Fibroblast of skin of scalp (primary cell): ENCODE data around the gene POLR1D. TPM values are rescaled to one million over a fixed set of nuclear protein-coding genes. Genes with fewer than 3 reads are reported as not detected.

Experiments
- DNase-seq: peaks from one replicate; pipeline ENCODE4 v3.0.0-alpha.2; 2013
- polyA plus RNA-seq, 2 experiments: library from polyadenylated mRNA; unstranded; fragments of 120-200 nt; gene quantifications; one replicate each; pipeline ENCODE4 v1.2.1, GENCODE V29; 2013; ENCODE audit not compliant: insufficient read length in 2 of 2

Gene POLR1D, protein sequence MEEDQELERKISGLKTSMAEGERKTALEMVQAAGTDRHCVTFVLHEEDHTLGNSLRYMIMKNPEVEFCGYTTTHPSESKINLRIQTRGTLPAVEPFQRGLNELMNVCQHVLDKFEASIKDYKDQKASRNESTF
- polyA plus RNA-seq (2013, experiment 1 of 2; ENCODE audit: insufficient read length) = 110 TPM
- polyA plus RNA-seq (2013, experiment 2 of 2; ENCODE audit: insufficient read length) = 107 TPM

DNA sequence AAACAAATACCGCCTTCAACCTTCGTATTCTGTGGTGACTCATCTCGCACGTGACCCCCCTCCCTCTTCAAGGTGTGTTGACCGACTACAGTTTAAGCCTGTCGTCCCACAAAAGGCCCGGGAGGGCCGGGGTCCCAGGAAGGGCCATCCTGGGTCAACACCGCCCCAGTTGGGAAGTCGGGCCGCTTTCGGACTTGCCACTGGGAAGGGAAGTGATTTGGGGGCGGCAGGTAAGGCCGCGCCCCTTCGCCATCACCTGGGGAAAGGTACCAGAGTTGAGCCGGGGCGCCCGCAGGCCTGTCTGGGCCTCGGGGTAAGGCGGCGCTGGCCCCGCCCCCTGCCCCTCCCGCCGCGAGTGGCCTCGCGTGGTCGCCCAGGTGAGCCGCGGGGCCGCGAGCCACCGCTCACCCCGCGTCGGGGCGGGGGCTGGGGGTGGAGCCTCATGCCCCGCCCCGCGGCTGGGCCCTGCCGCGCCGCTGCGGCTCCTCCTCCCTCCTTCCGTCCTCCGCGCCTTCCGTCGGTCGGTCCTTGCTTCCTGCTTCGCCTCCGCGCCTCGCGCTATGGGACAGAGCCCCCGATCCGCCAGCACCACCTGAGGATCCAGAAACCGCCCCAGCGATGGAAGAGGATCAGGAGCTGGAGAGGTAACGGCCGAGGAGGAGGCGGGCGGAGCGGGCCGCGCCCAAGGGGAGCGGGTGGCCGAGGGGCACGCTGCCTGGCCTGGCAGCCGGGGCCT is at the start of gene POLR1D:
POLR1D (plus strand) TSS at position 527 of the 736 bp plus-strand sequence; CDS start at position 619, 92 bp downstream.
- peak; percentile 75 for DNase-seq

DNA sequence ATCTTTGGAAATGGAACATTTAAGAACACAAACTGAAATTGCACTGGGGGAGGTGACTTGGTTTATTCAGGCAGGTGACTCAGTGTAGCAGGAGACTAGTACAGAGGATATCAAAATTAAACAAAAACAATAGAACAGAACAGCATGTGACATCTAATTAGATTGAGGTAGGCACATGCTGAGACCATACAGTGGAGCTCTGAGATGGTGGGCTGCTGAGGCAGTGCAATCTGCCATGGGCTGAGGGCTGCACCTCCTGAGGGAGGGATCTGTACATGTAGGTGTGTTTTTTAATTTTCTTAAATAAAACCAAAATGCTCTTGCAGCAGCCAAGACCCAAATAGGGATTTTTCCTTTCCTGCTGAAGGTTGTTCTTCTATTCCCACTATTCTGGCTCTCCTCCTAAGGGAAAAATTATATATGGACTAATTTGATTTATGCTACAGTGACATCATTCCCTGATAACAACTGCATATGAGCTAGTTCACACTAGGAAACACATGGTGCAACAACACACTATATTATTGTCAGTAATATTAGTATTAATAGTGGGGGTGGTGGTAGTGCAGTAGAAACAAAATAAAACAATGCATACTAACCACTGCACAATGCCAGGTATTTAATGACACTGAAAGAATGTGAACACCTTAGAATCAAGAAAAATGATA is 49.3 kb upstream of the POLR1D start:
- DNase-seq = no peak

DNA sequence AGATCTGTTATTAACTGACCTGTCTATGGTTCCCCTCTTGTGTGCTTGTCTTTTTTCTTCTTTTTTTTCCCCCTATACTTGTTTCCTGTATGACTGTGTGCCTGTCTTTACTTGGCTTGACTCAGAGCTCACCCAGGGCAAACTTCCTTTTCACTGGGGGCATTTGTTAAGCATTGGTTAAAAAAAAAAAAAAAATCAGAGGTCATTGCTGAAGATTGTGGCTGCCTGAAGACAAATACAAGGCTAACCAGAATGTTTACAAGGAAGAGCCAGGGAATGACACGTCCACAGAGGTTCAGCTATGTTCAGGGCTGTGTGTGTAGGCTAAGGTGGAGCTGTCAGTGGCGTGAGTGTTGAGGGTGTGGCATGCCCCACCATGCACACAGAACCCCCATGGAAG is 48.4 kb upstream of the POLR1D start:
- DNase-seq = peak; percentile 10

DNA sequence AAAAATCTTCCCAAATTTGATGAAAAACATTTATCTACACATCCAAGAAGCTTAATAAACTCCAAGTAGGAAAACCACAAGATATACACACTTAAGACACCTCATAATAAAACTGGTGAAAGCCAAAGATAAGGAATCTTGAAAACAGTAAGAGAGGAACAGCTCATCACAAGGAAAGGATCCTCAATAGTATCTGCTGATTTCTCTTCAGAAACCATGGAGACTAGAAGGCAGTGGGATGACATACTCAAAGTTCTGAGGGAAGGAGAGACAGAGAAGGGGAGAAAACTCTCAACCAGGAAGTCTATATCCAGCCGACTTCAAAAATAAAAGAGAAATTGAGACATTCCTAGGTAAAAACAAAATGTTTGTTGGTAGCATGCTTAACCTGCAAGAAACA is 47.0 kb upstream of the POLR1D start:
- no peak for DNase-seq

GRCh38 chr13:27578121-27579030 is 43.3 kb upstream of the POLR1D start:
- DNase-seq = peak; percentile 18

GRCh38 chr13:27583645-27584044 is 38.0 kb upstream of the POLR1D start:
- peak; percentile 28 for DNase-seq

GRCh38 chr13:27587095-27587746 is 34.5 kb upstream of the POLR1D start:
- no peak for DNase-seq

DNA sequence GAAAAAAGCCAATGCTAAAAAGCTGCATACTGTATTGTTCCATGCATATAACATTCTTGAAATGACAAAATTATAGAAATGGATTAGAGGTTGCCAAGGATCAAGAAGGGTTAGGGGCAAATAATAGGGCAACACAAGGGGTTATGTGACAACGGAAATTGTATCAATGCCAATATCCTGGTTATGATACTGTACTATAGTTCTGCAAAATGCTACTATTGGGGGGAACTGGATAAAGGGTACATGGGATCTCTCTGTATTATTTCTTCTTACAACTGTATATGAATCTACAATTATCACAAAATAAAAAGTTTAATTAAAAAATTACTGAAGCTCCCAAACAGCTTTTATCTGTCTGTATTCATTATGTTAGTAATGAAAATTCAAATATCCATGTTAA is 33.3 kb upstream of the POLR1D start:
- DNase-seq = no peak

DNA sequence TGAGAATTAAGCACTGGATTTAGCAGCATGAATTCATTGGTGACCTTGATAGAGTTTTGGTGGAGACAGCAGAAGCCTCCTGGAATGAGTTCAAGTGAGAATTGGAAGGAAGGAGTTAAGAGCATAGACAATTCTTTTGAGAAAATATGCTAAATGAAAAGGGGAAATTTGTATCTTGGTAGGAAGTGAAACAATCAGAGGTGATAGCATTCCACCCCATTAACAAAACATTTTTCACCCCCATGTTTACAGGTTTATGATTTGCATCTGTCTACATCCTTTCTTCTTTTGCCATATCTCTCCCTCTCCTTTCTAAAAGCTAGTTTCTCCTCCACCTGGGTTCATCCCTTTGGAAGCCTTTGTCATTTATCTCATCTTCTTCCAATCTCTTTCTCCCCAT is 28.8 kb upstream of the POLR1D start:
- no peak for DNase-seq

GRCh38 chr13:27593267-27593666 is 28.4 kb upstream of the POLR1D start:
- no peak for DNase-seq

GRCh38 chr13:27595055-27595811 is 26.5 kb upstream of the POLR1D start:
- DNase-seq = no peak

DNA sequence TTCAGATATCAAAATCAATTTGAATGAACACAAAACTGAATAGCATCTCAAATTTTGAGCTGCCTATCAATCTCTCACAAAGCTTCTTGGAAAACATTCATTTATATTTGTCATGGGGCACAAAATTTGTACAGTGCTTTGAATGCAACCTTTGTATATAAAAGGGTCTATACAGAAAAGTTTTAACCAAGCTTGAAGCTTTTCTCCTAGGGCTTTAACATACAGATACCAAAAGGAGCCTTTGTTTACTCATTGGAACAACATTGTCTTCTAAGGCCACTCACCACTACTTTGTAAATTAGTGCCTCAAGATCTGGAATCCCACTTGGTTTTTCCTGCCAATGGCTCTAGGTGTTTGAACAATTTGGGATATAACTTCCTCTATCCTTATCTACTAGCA is 22.6 kb upstream of the POLR1D start:
- no peak for DNase-seq

GRCh38 chr13:27599845-27600553 is 21.7 kb upstream of the POLR1D start:
- DNase-seq = peak; percentile 81

- DNase-seq = no peak
These were observed 21.0 kb upstream of the POLR1D start for GRCh38 chr13:27600711-27601110.

DNA sequence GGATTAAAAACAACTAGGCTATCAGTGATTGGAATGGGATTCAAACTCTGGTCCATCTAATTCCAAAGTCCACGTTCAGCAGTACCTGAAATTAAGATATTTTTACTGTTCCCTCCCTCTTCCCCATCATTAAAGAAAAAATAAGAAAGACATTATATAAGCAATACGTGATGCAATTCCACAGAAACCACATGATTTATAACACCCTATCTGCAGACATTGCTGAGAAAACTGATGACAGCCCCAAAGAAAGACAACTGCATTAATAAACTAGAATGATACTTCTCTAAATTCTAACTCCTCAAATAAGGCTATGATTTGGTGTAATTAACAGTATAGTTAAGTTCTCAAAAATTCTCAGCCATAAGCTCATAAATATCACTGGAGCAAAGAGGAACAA is 20.5 kb upstream of the POLR1D start:
- DNase-seq = no peak

- no peak for DNase-seq
These were observed 19.9 kb upstream of the POLR1D start for GRCh38 chr13:27601803-27602202.

GRCh38 chr13:27605099-27605498 is 16.6 kb upstream of the POLR1D start:
- DNase-seq = no peak

DNA sequence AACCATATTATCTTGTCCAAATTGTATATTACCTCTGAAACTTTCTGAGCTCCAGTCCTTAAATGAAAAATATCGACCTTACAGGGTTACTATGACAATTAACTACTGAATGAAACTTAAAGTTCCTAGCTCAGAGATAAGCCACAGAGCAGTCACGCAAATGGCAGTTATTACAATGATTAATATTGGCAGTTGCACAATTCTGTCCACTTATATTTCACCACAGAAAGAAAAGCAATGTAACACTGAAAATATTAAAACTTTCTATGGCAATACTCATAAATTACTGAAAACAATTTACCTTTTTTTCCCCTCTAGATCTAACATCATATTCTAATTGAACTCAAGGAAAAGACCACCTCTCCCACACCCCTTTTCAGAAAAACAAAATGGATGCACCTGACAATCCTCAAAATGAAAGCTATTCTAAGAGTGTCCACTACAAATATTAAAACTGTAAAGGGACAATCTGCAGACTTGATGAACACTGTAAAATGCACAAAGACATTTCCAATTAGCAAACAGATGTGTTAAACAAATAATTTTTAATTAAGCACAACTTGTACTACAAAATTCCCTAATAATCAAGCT is 16.0 kb upstream of the POLR1D start:
- DNase-seq = no peak

- peak; percentile 46 for DNase-seq
These were observed 14.6 kb upstream of the POLR1D start for GRCh38 chr13:27607125-27607524.

DNA sequence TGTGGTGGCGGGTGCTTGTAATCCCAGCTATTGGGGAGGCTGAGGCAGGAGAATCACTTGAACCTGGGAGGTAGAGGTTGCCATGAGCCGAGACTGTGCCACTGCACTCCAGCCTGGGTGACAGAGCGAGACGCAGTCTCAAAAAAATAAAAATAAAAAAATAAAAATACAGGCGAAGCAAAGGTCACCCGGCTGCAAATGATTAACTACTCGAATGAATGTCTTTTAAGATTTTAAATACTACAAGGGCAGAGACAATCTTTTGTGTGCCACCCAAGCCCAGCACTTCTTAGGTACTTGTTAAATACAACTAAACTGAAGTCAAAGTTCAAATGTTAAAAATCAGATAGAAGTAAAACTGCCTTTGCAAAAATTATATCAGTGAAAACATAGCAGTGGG is 8.1 kb upstream of the POLR1D start:
- DNase-seq = no peak
